Ishikawa (cell line): ENCODE data around the gene CUL3.

ENCODE experiments used
- CEBPB ChIP-seq: IDR thresholded peaks from 2 replicates; pipeline ENCODE4 v1.6.1; 2012
- CREB1 ChIP-seq: IDR thresholded peaks from 2 replicates; pipeline ENCODE4 v1.6.1; 2012; ENCODE audit warnings: low read depth
- EGR1 ChIP-seq: IDR thresholded peaks from 2 replicates; pipeline ENCODE4 v1.6.1; 2012
- EP300 ChIP-seq: IDR thresholded peaks from 2 replicates; pipeline ENCODE4 v1.6.1; 2012; ENCODE audit warnings: borderline replicate concordance
- FOXM1 ChIP-seq: IDR thresholded peaks from 2 replicates; pipeline ENCODE4 v1.6.1; 2012; ENCODE audit warnings: low read depth, borderline replicate concordance
- NFIC ChIP-seq: IDR thresholded peaks from 2 replicates; pipeline ENCODE4 v1.6.1; 2012
- RAD21 ChIP-seq: IDR thresholded peaks from 2 replicates; pipeline ENCODE4 v1.6.1; 2012; ENCODE audit warnings: low read depth
- TAF1 ChIP-seq: IDR thresholded peaks from 2 replicates; pipeline ENCODE4 v1.6.1; 2012; ENCODE audit warnings: low read depth, mild to moderate bottlenecking
- TCF12 ChIP-seq: IDR thresholded peaks from 2 replicates; pipeline ENCODE4 v1.6.1; 2012; ENCODE audit warnings: low read depth
- TEAD4 ChIP-seq: IDR thresholded peaks from 2 replicates; pipeline ENCODE4 v1.6.1; 2012
- YY1 ChIP-seq: IDR thresholded peaks from 2 replicates; pipeline ENCODE4 v1.6.1; 2012; ENCODE audit warnings: low read depth
- ZBTB7A ChIP-seq: IDR thresholded peaks from 2 replicates; pipeline ENCODE4 v1.6.1; 2012; ENCODE audit warnings: low read depth
- TF ChIP-seq, protein P1 (sequence below): IDR thresholded peaks from 2 replicates; pipeline ENCODE4 v1.6.1; 2012; ENCODE audit warnings: low read depth, mild to moderate bottlenecking
- TF ChIP-seq, protein P2 (sequence below): IDR thresholded peaks from 2 replicates; pipeline ENCODE4 v1.6.1; 2012
- TF ChIP-seq, protein P3 (sequence below): IDR thresholded peaks from 2 replicates; pipeline ENCODE4 v1.6.1; 2012

CUL3 gene

DNA sequence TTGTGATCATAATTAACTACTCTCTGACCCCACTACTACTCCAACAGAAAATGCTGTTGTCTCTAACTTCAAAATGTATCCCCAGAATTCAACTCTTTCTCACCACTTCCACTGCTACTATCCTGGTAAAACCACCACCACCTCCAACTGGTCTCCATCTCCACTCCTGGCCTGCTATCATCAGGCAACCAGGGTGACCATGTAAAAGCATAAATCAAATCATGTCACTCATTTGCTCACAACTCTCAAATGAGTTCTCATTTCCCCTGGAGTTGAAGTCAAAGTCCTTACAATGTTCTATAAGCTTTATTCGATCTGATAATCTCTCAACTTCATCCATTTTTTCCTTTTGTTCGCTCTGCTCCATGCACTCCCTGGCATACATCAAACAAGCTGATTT is 24.6 kb downstream of the CUL3 start:
- TF ChIP-seq EP300 (no peak), TAF1 (no peak), RAD21 (no peak), TCF12 (no peak), FOXM1 (no peak)
- TF ChIP-seq, protein P1, sequence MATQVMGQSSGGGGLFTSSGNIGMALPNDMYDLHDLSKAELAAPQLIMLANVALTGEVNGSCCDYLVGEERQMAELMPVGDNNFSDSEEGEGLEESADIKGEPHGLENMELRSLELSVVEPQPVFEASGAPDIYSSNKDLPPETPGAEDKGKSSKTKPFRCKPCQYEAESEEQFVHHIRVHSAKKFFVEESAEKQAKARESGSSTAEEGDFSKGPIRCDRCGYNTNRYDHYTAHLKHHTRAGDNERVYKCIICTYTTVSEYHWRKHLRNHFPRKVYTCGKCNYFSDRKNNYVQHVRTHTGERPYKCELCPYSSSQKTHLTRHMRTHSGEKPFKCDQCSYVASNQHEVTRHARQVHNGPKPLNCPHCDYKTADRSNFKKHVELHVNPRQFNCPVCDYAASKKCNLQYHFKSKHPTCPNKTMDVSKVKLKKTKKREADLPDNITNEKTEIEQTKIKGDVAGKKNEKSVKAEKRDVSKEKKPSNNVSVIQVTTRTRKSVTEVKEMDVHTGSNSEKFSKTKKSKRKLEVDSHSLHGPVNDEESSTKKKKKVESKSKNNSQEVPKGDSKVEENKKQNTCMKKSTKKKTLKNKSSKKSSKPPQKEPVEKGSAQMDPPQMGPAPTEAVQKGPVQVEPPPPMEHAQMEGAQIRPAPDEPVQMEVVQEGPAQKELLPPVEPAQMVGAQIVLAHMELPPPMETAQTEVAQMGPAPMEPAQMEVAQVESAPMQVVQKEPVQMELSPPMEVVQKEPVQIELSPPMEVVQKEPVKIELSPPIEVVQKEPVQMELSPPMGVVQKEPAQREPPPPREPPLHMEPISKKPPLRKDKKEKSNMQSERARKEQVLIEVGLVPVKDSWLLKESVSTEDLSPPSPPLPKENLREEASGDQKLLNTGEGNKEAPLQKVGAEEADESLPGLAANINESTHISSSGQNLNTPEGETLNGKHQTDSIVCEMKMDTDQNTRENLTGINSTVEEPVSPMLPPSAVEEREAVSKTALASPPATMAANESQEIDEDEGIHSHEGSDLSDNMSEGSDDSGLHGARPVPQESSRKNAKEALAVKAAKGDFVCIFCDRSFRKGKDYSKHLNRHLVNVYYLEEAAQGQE, result no peak

DNA sequence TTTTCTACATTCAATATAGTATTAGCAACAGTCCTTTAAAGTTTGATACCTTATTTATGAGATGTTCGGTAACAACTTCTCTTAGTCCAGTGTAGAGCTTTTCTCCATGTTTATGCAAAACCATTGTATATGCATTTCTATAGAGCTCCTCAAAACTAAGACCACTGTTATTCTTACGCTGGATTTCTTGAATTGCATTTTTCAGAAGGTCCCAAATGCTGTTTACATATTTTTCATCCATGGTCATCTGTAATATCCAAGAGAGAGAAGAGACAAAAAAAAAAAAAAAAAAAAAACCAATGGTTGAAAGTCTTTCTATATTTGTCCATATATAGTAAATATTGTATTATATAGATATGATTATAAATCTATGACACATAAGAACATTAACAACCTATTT is 27.6 kb downstream of the CUL3 start:
- TF ChIP-seq, protein P1, result no peak
- no peak for TF ChIP-seq RAD21
- TF ChIP-seq CEBPB, result no peak
- TF ChIP-seq, protein P2, sequence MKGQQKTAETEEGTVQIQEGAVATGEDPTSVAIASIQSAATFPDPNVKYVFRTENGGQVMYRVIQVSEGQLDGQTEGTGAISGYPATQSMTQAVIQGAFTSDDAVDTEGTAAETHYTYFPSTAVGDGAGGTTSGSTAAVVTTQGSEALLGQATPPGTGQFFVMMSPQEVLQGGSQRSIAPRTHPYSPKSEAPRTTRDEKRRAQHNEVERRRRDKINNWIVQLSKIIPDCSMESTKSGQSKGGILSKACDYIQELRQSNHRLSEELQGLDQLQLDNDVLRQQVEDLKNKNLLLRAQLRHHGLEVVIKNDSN, result no peak
- TF ChIP-seq YY1, result no peak
- TF ChIP-seq EP300, result no peak
- no peak for TF ChIP-seq CREB1
- TF ChIP-seq TEAD4, result no peak
- TF ChIP-seq EGR1, result no peak
- no peak for TF ChIP-seq FOXM1
- TF ChIP-seq NFIC, result no peak
- TF ChIP-seq TAF1, result no peak
- no peak for TF ChIP-seq ZBTB7A
- no peak for TF ChIP-seq TCF12

DNA sequence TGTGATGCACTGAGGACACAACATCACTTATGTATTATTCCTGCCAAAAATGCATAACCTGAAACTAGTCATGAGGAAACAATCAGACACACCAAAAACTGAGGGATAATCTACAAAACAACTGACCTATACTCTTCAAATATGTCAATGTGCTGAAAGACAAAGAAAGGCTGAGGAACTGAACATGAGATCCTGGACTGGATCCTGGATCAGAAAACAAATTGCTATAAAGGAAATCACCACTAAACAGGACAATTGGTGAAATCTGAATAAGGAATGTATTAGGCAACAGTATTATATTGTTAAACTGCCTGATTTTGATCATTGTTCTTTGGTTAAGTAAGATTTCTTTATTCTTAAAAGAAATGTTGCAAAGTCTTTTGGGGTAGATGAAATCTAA is 28.8 kb downstream of the CUL3 start:
- TF ChIP-seq TCF12, result no peak
- TF ChIP-seq, protein P3, sequence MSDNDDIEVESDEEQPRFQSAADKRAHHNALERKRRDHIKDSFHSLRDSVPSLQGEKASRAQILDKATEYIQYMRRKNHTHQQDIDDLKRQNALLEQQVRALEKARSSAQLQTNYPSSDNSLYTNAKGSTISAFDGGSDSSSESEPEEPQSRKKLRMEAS, result no peak
- TF ChIP-seq RAD21, result no peak
- TF ChIP-seq EGR1, result no peak
- TF ChIP-seq CEBPB, result no peak
- TF ChIP-seq, protein P2, result no peak
- no peak for TF ChIP-seq ZBTB7A

DNA sequence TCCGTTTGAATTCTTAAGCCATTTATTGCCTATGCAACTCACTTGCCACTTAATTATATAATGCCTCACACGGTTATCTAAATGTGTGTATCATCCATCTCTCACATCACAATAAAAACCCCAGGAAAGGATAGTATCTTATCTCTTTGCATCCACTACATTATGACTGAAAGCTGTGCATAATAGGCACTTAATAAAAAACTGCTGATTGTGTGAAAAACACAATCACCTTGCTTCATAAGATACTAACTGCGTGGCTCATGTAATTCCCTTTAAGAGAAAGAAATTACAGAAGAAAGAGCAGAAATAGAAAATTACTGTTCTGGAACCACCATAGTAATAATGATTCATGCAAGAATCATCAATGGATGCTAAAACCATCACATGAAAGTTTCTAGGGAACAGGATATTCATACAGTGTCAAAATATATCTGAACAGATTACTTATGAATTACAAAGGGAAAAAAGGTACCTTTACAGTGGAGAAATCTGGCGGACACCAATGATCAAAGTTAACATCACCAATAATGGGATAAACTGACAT is 29.3 kb downstream of the CUL3 start:
- no peak for TF ChIP-seq EGR1
- TF ChIP-seq EP300, result no peak
- no peak for TF ChIP-seq CEBPB
- TF ChIP-seq YY1, result no peak
- no peak for TF ChIP-seq NFIC
- TF ChIP-seq, protein P3, result no peak
- TF ChIP-seq, protein P1, result no peak
- no peak for TF ChIP-seq CREB1
- TF ChIP-seq, protein P2, result no peak
- no peak for TF ChIP-seq TAF1
- TF ChIP-seq ZBTB7A, result no peak
- no peak for TF ChIP-seq RAD21
- no peak for TF ChIP-seq TCF12
- TF ChIP-seq TEAD4, result no peak
- no peak for TF ChIP-seq FOXM1
